ENCODE results near the gene ERP44. TPM values are rescaled to one million over a fixed set of nuclear protein-coding genes. Genes with fewer than 3 reads are reported as not detected.
"Not testable (repeated sequence)": the region's sequence is repeated elsewhere in the genome, so short reads cannot be mapped to it uniquely, and the experiment has no call there.

ERP44 gene
- polyA plus RNA-seq, 1 donor: 17.1 TPM

- DNase-seq: not testable (repeated sequence)
These were observed 30.8 kb downstream of the ERP44 start for GRCh38 chr9:100067990-100068389.

- no peak for DNase-seq
These were observed 32.3 kb downstream of the ERP44 start for GRCh38 chr9:100066539-100066938.

- no peak for DNase-seq
These were observed 33.8 kb downstream of the ERP44 start for GRCh38 chr9:100064872-100065581.

GRCh38 chr9:100063185-100063584, 35.6 kb downstream of the ERP44 start:
- DNase-seq: no peak

GRCh38 chr9:100062683-100063082, 36.1 kb downstream of the ERP44 start:
- not testable (repeated sequence) for DNase-seq

GRCh38 chr9:100058699-100059579, 39.9 kb downstream of the ERP44 start:
- DNase-seq: no peak

GRCh38 chr9:100057624-100058023, 41.2 kb downstream of the ERP44 start:
- no peak for DNase-seq

GRCh38 chr9:100056561-100056960, 42.2 kb downstream of the ERP44 start:
- no peak for DNase-seq

GRCh38 chr9:100052375-100052774, 46.4 kb downstream of the ERP44 start:
- no peak for DNase-seq

- DNase-seq: no peak
These were observed 49.2 kb downstream of the ERP44 start for GRCh38 chr9:100049551-100049950.

- no peak for DNase-seq
These were observed 60.3 kb downstream of the ERP44 start for GRCh38 chr9:100038472-100038871.

- DNase-seq: no peak
These were observed 64.8 kb downstream of the ERP44 start for GRCh38 chr9:100033877-100034551.

- DNase-seq: no peak
These were observed 68.3 kb downstream of the ERP44 start for GRCh38 chr9:100030548-100030947.

GRCh38 chr9:100029251-100029650, 69.5 kb downstream of the ERP44 start:
- no peak for DNase-seq

- peak; percentile 79 for DNase-seq
These were observed 70.5 kb downstream of the ERP44 start for GRCh38 chr9:100028201-100028784.

- no peak for DNase-seq
These were observed 71.3 kb downstream of the ERP44 start for GRCh38 chr9:100027543-100027942.

GRCh38 chr9:100021931-100022330, 76.9 kb downstream of the ERP44 start:
- no peak for DNase-seq

- no peak for DNase-seq
These were observed 78.5 kb downstream of the ERP44 start for GRCh38 chr9:100020121-100020795.

- DNase-seq: no peak
These were observed 79.3 kb downstream of the ERP44 start for GRCh38 chr9:100019541-100019940.

GRCh38 chr9:100014846-100015245, 84.0 kb downstream of the ERP44 start:
- DNase-seq: no peak

- DNase-seq: no peak
These were observed 85.2 kb downstream of the ERP44 start for GRCh38 chr9:100013573-100013972.

- DNase-seq: no peak
These were observed 86.5 kb downstream of the ERP44 start for GRCh38 chr9:100012279-100012678.
